Calu3 (cell line): ENCODE measurements around the gene ANKRD66. TPM values are rescaled to one million over a fixed set of nuclear protein-coding genes. Genes with fewer than 3 reads are reported as not detected.

Source experiments
- BruUV-seq: library from RNA; stranded (reverse); fragments of 400-500 nt; replicated peaks from 2 replicates; lab custom pipeline; 2021; lab: Mats Ljungman, UMichigan
- CTCF ChIA-PET: fragments of 300-600 bp; sonication (Branson Sonifier 250); formaldehyde crosslinking; loops from one replicate; lab custom pipeline; 2022; ENCODE audit warnings: antibody characterized with exemption; lab: Charles Lee
- DNase-seq: peaks from one replicate; pipeline ENCODE4 v3.0.0; 2022
- H3K27ac Mint-ChIP-seq: one replicate; pipeline ENCODE4 v1.8.0; 2022; ENCODE audit warnings: mixed read lengths; ENCODE audit not compliant: unreplicated experiment
- H3K27me3 Mint-ChIP-seq: one replicate; pipeline ENCODE4 v1.8.0; 2022; ENCODE audit warnings: mixed read lengths; ENCODE audit not compliant: unreplicated experiment
- H3K36me3 Mint-ChIP-seq: one replicate; pipeline ENCODE4 v1.8.0; 2022; ENCODE audit warnings: mild to moderate bottlenecking, moderate library complexity, mixed read lengths; ENCODE audit not compliant: insufficient read depth, unreplicated experiment
- H3K4me1 Mint-ChIP-seq: one replicate; pipeline ENCODE4 v1.8.0; 2022; ENCODE audit warnings: mild to moderate bottlenecking, low read depth, mixed read lengths; ENCODE audit not compliant: unreplicated experiment
- H3K4me3 Mint-ChIP-seq: one replicate; pipeline ENCODE4 v1.8.0; 2022; ENCODE audit warnings: mild to moderate bottlenecking, low read depth, moderate library complexity, mixed read lengths; ENCODE audit not compliant: unreplicated experiment
- H3K9me3 Mint-ChIP-seq: one replicate; pipeline ENCODE4 v1.8.0; 2022; ENCODE audit warnings: low read depth, mixed read lengths; ENCODE audit not compliant: unreplicated experiment
- CTCF ChIP-seq: fragments of 200-600 bp; IDR thresholded peaks from one replicate; pipeline ENCODE4 v1.8.0; 2022; ENCODE audit warnings: antibody characterized with exemption; ENCODE audit not compliant: unreplicated experiment
- intact Hi-C: fragments of 100-400 bp; cut with micrococcal nuclease; formaldehyde crosslinking; loops from one replicate; pipeline ENCODE4 v1.10.0; 2022; ENCODE audit not compliant: unreplicated experiment
- total RNA-seq: library from RNA; stranded (reverse); gene quantifications from 2 replicates; pipeline ENCODE4 v1.2.3, GENCODE V29; 2022

Gene ANKRD66
- total RNA-seq, 1 experiment from 2014 or later, result not detected

GRCh38 chr6:46749731-46750130 is 3.0 kb downstream of the ANKRD66 start:
- no TSS peak for BruUV-seq
- CTCF ChIA-PET, result no interaction called here
- no peak for TF ChIP-seq CTCF
- Mint-ChIP-seq H3K4me3 (no peak overlapping the region), H3K4me1 (no peaks in the 10 kb centered on the region), H3K9me3 (peaks cover 2% of the 10 kb centered on the region), H3K27ac (no peak overlapping the region), H3K36me3 (no peaks in the 10 kb centered on the region), H3K27me3 (peaks cover 19% of the 10 kb centered on the region)
- DNase-seq, result no peak
- intact Hi-C loops, result no loop called here

DNA sequence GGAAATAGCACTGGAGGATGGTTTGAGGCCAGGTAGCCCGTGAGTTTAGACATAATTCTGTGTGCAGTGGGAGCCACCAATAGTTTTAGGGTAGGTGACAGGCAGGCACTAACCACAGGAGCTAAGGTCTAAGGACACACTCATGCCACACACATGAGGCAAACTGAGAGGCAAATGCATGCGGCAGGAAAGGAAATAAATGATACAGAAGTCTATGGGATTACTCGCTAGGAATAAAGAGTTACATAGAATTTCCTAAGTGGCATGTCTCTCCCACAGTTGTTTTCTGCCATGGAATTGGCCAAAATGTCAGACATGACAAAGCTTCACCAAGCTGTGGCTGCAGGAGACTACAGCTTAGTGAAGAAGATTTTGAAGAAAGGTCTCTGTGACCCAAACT is 4.9 kb downstream of the ANKRD66 start:
- Mint-ChIP-seq H3K27me3 (no peaks in the 10 kb centered on the region), H3K4me1 (no peaks in the 10 kb centered on the region), H3K27ac (no peak overlapping the region), H3K36me3 (no peaks in the 10 kb centered on the region), H3K9me3 (no peaks in the 10 kb centered on the region), H3K4me3 (no peak overlapping the region)
- intact Hi-C loops, result no loop called here
- DNase-seq, result no peak
- TF ChIP-seq CTCF, result no peak
- CTCF ChIA-PET, result no interaction called here
- no TSS peak for BruUV-seq

DNA sequence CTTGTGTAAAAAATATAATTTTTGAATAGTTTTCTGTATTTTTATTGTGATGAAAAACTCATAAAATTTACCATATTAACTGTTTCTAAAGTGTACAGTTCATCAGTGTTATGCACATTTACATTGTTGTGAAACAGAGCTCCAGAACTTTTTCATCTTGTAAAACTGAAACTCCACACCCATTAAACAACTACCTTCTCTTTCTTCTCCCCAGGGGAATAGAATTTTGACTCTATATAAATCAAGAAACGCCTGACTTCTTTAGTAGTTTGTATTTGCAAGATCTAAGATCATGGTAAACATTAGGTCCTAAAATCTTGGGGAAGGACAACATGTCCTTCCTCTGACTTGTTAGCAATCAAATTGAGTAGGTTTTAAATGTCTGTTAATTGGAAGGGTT is 9.1 kb downstream of the ANKRD66 start:
- TF ChIP-seq CTCF, result no peak
- H3K27ac Mint-ChIP-seq, result no peak overlapping the region
- no TSS peak for BruUV-seq
- no peaks in the 10 kb centered on the region for H3K9me3 Mint-ChIP-seq
- no peak for DNase-seq
- H3K4me3 Mint-ChIP-seq, result no peak overlapping the region
- intact Hi-C loops, result no loop called here
- CTCF ChIA-PET, result no interaction called here
- no peaks in the 10 kb centered on the region for H3K27me3 Mint-ChIP-seq
- no peaks in the 10 kb centered on the region for H3K4me1 Mint-ChIP-seq
- no peaks in the 10 kb centered on the region for H3K36me3 Mint-ChIP-seq

- BruUV-seq, result no TSS peak
- no peaks in the 10 kb centered on the region for H3K9me3 Mint-ChIP-seq
- intact Hi-C loops, result no loop called here
- H3K4me1 Mint-ChIP-seq, result no peaks in the 10 kb centered on the region
- DNase-seq, result no peak
- no peak overlapping the region for H3K27ac Mint-ChIP-seq
- no peak overlapping the region for H3K4me3 Mint-ChIP-seq
- no peaks in the 10 kb centered on the region for H3K27me3 Mint-ChIP-seq
- H3K36me3 Mint-ChIP-seq, result no peaks in the 10 kb centered on the region
- CTCF ChIA-PET, result no interaction called here
- TF ChIP-seq CTCF, result no peak
Observed at GRCh38 chr6:46756469-46757213, 9.9 kb downstream of the ANKRD66 start.
